Activated T-helper 2 cell treated with anti-CD3 and anti-CD28 coated beads, Interferon-gamma antibody, Interleukin-2, Interleukin-4, amounts not matched to agents 10 μg/mL and 5 μg/mL and 100 μg/mL, durations not matched to agents 14 hours and 24 hours and 36 hours (primary cell): ENCODE results near the gene PLEKHG4B. TPM values are rescaled to one million over a fixed set of nuclear protein-coding genes. Genes with fewer than 3 reads are reported as not detected.

Experiments
- DNase-seq: peaks from one replicate; pipeline ENCODE4 v3.0.0; 2021; ENCODE audit warnings: low spot score
- H3K27ac Mint-ChIP-seq: one replicate; pipeline ENCODE4 v1.8.0; 2021; ENCODE audit warnings: mixed read lengths
- H3K27me3 Mint-ChIP-seq: one replicate; pipeline ENCODE4 v1.8.0; 2021; ENCODE audit warnings: low read depth, mixed read lengths
- H3K36me3 Mint-ChIP-seq: one replicate; pipeline ENCODE4 v1.8.0; 2021; ENCODE audit warnings: low read depth, mixed read lengths
- H3K4me1 Mint-ChIP-seq: one replicate; pipeline ENCODE4 v1.8.0; 2021; ENCODE audit warnings: low read depth, mixed read lengths
- H3K4me3 Mint-ChIP-seq: one replicate; pipeline ENCODE4 v1.8.0; 2021; ENCODE audit warnings: low read depth, mild to moderate bottlenecking, moderate library complexity, mixed read lengths
- H3K9me3 Mint-ChIP-seq: one replicate; pipeline ENCODE4 v1.8.0; 2021; ENCODE audit warnings: mixed read lengths
- intact Hi-C: fragments of 100-400 bp; cut with micrococcal nuclease; formaldehyde crosslinking; loops from one replicate; pipeline ENCODE4 v1.15.1; 2023
- total RNA-seq: library from RNA; stranded (reverse); gene quantifications from 2 replicates; pipeline ENCODE4 v1.2.3, GENCODE V29; 2022

The PLEKHG4B gene
- total RNA-seq, 1 donor from 2014 or later = not detected

GRCh38 chr5:181566-181965 is 89.6 kb downstream of the PLEKHG4B start:
- no peak for DNase-seq
- H3K4me3 Mint-ChIP-seq = no peak overlapping the region
- H3K27ac Mint-ChIP-seq = no peak overlapping the region
- H3K9me3 Mint-ChIP-seq = no peaks in the 10 kb centered on the region
- H3K36me3 Mint-ChIP-seq = no peaks in the 10 kb centered on the region
- H3K4me1 Mint-ChIP-seq = no peaks in the 10 kb centered on the region
- intact Hi-C loops = no loop called here
- peaks cover 12% of the 10 kb centered on the region for H3K27me3 Mint-ChIP-seq

GRCh38 chr5:182126-182525 is 90.2 kb downstream of the PLEKHG4B start:
- DNase-seq = no peak
- no peaks in the 10 kb centered on the region for H3K36me3 Mint-ChIP-seq
- no peak overlapping the region for H3K27ac Mint-ChIP-seq
- H3K9me3 Mint-ChIP-seq = no peaks in the 10 kb centered on the region
- peaks cover 10% of the 10 kb centered on the region for H3K27me3 Mint-ChIP-seq
- intact Hi-C loops = no loop called here
- no peaks in the 10 kb centered on the region for H3K4me1 Mint-ChIP-seq
- no peak overlapping the region for H3K4me3 Mint-ChIP-seq

- no peaks in the 10 kb centered on the region for H3K9me3 Mint-ChIP-seq
- H3K36me3 Mint-ChIP-seq = no peaks in the 10 kb centered on the region
- intact Hi-C loops = no loop called here
- no peak overlapping the region for H3K4me3 Mint-ChIP-seq
- H3K27ac Mint-ChIP-seq = no peak overlapping the region
- H3K4me1 Mint-ChIP-seq = peaks cover 7% of the 10 kb centered on the region
- DNase-seq = no peak
- peaks cover 2% of the 10 kb centered on the region for H3K27me3 Mint-ChIP-seq
Measured at GRCh38 chr5:184471-184870, 92.5 kb downstream of the PLEKHG4B start.

GRCh38 chr5:185095-186070 is 93.4 kb downstream of the PLEKHG4B start:
- no peak for DNase-seq
- H3K9me3 Mint-ChIP-seq = no peaks in the 10 kb centered on the region
- intact Hi-C loops = no loop called here
- no peak overlapping the region for H3K27ac Mint-ChIP-seq
- peaks cover 4% of the 10 kb centered on the region for H3K27me3 Mint-ChIP-seq
- H3K4me1 Mint-ChIP-seq = peaks cover 8% of the 10 kb centered on the region
- H3K36me3 Mint-ChIP-seq = no peaks in the 10 kb centered on the region
- H3K4me3 Mint-ChIP-seq = no peak overlapping the region

- H3K27ac Mint-ChIP-seq = no peak overlapping the region
- no peaks in the 10 kb centered on the region for H3K36me3 Mint-ChIP-seq
- H3K27me3 Mint-ChIP-seq = peaks cover 8% of the 10 kb centered on the region
- no peak for DNase-seq
- H3K9me3 Mint-ChIP-seq = no peaks in the 10 kb centered on the region
- peaks cover 8% of the 10 kb centered on the region for H3K4me1 Mint-ChIP-seq
- intact Hi-C loops = no loop called here
- no peak overlapping the region for H3K4me3 Mint-ChIP-seq
Measured at GRCh38 chr5:186091-187041, 94.4 kb downstream of the PLEKHG4B start.

GRCh38 chr5:187042-187431 is 95.1 kb downstream of the PLEKHG4B start:
- H3K9me3 Mint-ChIP-seq = no peaks in the 10 kb centered on the region
- H3K27ac Mint-ChIP-seq = no peak overlapping the region
- H3K4me1 Mint-ChIP-seq = peaks cover 8% of the 10 kb centered on the region
- H3K27me3 Mint-ChIP-seq = peaks cover 8% of the 10 kb centered on the region
- no peak for DNase-seq
- intact Hi-C loops = no loop called here
- no peaks in the 10 kb centered on the region for H3K36me3 Mint-ChIP-seq
- H3K4me3 Mint-ChIP-seq = no peak overlapping the region

- Mint-ChIP-seq H3K27me3 (peaks cover 8% of the 10 kb centered on the region), H3K27ac (no peak overlapping the region), H3K36me3 (no peaks in the 10 kb centered on the region), H3K9me3 (no peaks in the 10 kb centered on the region), H3K4me1 (peaks cover 8% of the 10 kb centered on the region), H3K4me3 (no peak overlapping the region)
- intact Hi-C loops = loop anchor here (2.0 kb wide), 1 partner anchor 31 kb away; the partner anchor contains the start of genes CCDC127 and SDHA
- no peak for DNase-seq
Measured at GRCh38 chr5:187617-188451, 95.9 kb downstream of the PLEKHG4B start.

- peaks cover 8% of the 10 kb centered on the region for H3K27me3 Mint-ChIP-seq
- no peak overlapping the region for H3K4me3 Mint-ChIP-seq
- H3K36me3 Mint-ChIP-seq = no peaks in the 10 kb centered on the region
- H3K27ac Mint-ChIP-seq = no peak overlapping the region
- peaks cover 8% of the 10 kb centered on the region for H3K4me1 Mint-ChIP-seq
- peak; percentile 83 for DNase-seq
- H3K9me3 Mint-ChIP-seq = no peaks in the 10 kb centered on the region
- intact Hi-C loops = loop anchor here (2.0 kb wide), 1 partner anchor 30 kb away; the partner anchor contains the start of genes CCDC127 and SDHA
Measured at GRCh38 chr5:188488-189481, 96.8 kb downstream of the PLEKHG4B start.

GRCh38 chr5:189486-189885 is 97.5 kb downstream of the PLEKHG4B start:
- Mint-ChIP-seq H3K4me3 (no peak overlapping the region), H3K36me3 (no peaks in the 10 kb centered on the region), H3K4me1 (peaks cover 8% of the 10 kb centered on the region), H3K27me3 (peaks cover 8% of the 10 kb centered on the region), H3K27ac (no peak overlapping the region), H3K9me3 (no peaks in the 10 kb centered on the region)
- intact Hi-C loops = loop anchor here (2.0 kb wide), 1 partner anchor 29 kb away; the partner anchor contains the start of genes CCDC127 and SDHA
- DNase-seq = no peak

- Mint-ChIP-seq H3K4me3 (no peak overlapping the region), H3K27me3 (peaks cover 6% of the 10 kb centered on the region), H3K27ac (no peak overlapping the region), H3K9me3 (no peaks in the 10 kb centered on the region), H3K36me3 (no peaks in the 10 kb centered on the region), H3K4me1 (peaks cover 8% of the 10 kb centered on the region)
- no peak for DNase-seq
- intact Hi-C loops = loop anchor here (2.0 kb wide), 1 partner anchor 29 kb away; the partner anchor contains the start of genes CCDC127 and SDHA
Measured at GRCh38 chr5:189976-190365, 98.0 kb downstream of the PLEKHG4B start.

GRCh38 chr5:190366-191035 is 98.5 kb downstream of the PLEKHG4B start:
- no peak for DNase-seq
- Mint-ChIP-seq H3K4me1 (peaks cover 10% of the 10 kb centered on the region), H3K9me3 (no peaks in the 10 kb centered on the region), H3K4me3 (no peak overlapping the region), H3K27ac (no peak overlapping the region), H3K36me3 (no peaks in the 10 kb centered on the region), H3K27me3 (peaks cover 6% of the 10 kb centered on the region)
- intact Hi-C loops = no loop called here
